ENCODE results near the gene FEM1B. TPM values are rescaled to one million over a fixed set of nuclear protein-coding genes. Genes with fewer than 3 reads are reported as not detected.

FEM1B gene
- total and polyA plus RNA-seq, 2 of the 8 experiments (the other 6 are each of a cell fraction or from before 2014, with no cell fraction given) = 36.1 to 83.8 TPM

GRCh38 chr15:68341760-68342725 lies 64.5 kb downstream of the FEM1B start:
- Histone ChIP-seq H3K9me3 (ENCODE audit: insufficient read depth in 2 of 2, low read depth in 1 of 2, low read length in 1 of 2) (no peaks in the 10 kb centered on the region), H4K8ac (ENCODE audit: extremely low read depth, insufficient read depth, low read length) (no peak overlapping the region), H2BK120ac (replicated peaks; ENCODE audit: low read depth, low read length) (no peak overlapping the region), H3K79me2 (ENCODE audit: control insufficient read depth in 1 of 2, insufficient read depth in 2 of 2, low read length in 2 of 2) (no peaks in the 10 kb centered on the region), H3K23ac (ENCODE audit: insufficient read length) (no peak overlapping the region), H2AK5ac (ENCODE audit: low read depth, low read length) (no peak overlapping the region), H4K5ac (ENCODE audit: insufficient read length, low read depth, low read length) (no peak overlapping the region), H2BK15ac (ENCODE audit: low read length) (no peak overlapping the region), H3K9ac (replicated peaks in 1 of 4; ENCODE audit: extremely low read depth in 1 of 4, low read depth in 3 of 4, low read length in 3 of 4) (no peak overlapping the region; a peak in 1 of 7 replicates), H3K56ac (replicated peaks; ENCODE audit: insufficient read length, low read depth, low read length) (no peak overlapping the region), H3K27ac (ENCODE audit: low read depth, low read length) (no peak overlapping the region), H4K91ac (replicated peaks; ENCODE audit: insufficient read length, low read length) (no peak overlapping the region), H2BK20ac (ENCODE audit: low read length) (no peak overlapping the region), H3K79me1 (ENCODE audit: low read depth, low read length) (no peaks in the 10 kb centered on the region), H3K4me2 (ENCODE audit: insufficient read depth in 1 of 2, low read depth in 2 of 2, low read length in 2 of 2) (no peak overlapping the region), H3K36me3 (ENCODE audit: control insufficient read depth in 2 of 4, insufficient read depth in 4 of 4, low read length in 3 of 4) (no peaks in the 10 kb centered on the region), H2BK5ac (ENCODE audit: low read depth, low read length) (no peak overlapping the region), H3K14ac (ENCODE audit: insufficient read length) (no peak overlapping the region), H3K23me2 (ENCODE audit: low read depth, low read length) (no peaks in the 10 kb centered on the region), H4K20me1 (replicated peaks in 1 of 2; ENCODE audit: control insufficient read depth in 1 of 2, insufficient read depth in 2 of 2, low read length in 2 of 2) (no peaks in the 10 kb centered on the region), H3K18ac (ENCODE audit: extremely low read depth, low read length) (no peak overlapping the region), H3K4ac (replicated peaks; ENCODE audit: insufficient read length, low read depth, low read length) (no peak overlapping the region), H3K4me3 (ENCODE audit: extremely low read depth in 1 of 4, insufficient read depth in 2 of 4, low read depth in 3 of 4, low read length in 4 of 4) (no peak overlapping the region), H3K27me3 (replicated peaks in 1 of 4; ENCODE audit: control insufficient read depth in 3 of 4, extremely low read depth in 1 of 4, insufficient read depth in 3 of 4, low read length in 3 of 4) (no peaks in the 10 kb centered on the region), H3K4me1 (replicated peaks in 1 of 4; ENCODE audit: control insufficient read depth in 3 of 4, insufficient read depth in 4 of 4, low read length in 3 of 4) (no peaks in the 10 kb centered on the region; a peak in 1 of 7 replicates), H2BK12ac (ENCODE audit: low read depth, low read length) (no peak overlapping the region), H2AFZ (ENCODE audit: low read length) (no peak overlapping the region)
- DNase-seq (ENCODE audit: low read depth in 1 of 2, low spot score in 2 of 2) (no peak), FAIRE-seq (no peak)
- 84% methylated on average over 17 of the region's 17 CpGs; no CpG with 5 or more reads in 1 of the 2 experiments for WGBS, 2 experiments (ENCODE audit: extremely low coverage in 1 of 2, insufficient coverage in 1 of 2, insufficient read length in 1 of 2, insufficient replicate concordance in 2 of 2, low coverage in 1 of 2, low lambda C conversion rate in 2 of 2, missing lambda C conversion rate in 1 of 2)
- CTCF ChIA-PET (ENCODE audit: partially characterized antibody) = interaction anchor here (0.6 to 5.6 kb wide), 11 partner anchors 8 to 350 kb away, joined by 3 to 28 read pairs (median 4); no protein-coding TSS in a partner anchor
- POLR2A ChIA-PET (ENCODE audit: partially characterized antibody) = interaction anchor here (1.1 kb wide), 1 partner anchor 118 kb away, joined by 3 read pairs; no protein-coding TSS in a partner anchor
- no peak for TF ChIP-seq SP4 (IDR thresholded peaks at IDR 0.05; ENCODE audit: low read length)
- TF ChIP-seq BACH1 (IDR thresholded peaks at IDR 0.05; ENCODE audit: low read length) = no peak
- TF ChIP-seq CTCF (IDR thresholded peaks at IDR 0.05; ENCODE audit: control extremely low read depth in 1 of 3, insufficient read depth in 1 of 3, low read depth in 1 of 3, low read length in 3 of 3) = no peak
- no peak for TF ChIP-seq SRF (IDR thresholded peaks at IDR 0.05; ENCODE audit: low read depth, low read length)
- no peak for TF ChIP-seq SP1 (IDR thresholded peaks at IDR 0.05; ENCODE audit: low read depth, low read length)
- TF ChIP-seq JUN (IDR thresholded peaks at IDR 0.05; ENCODE audit: low read depth, low read length) = no peak
- TF ChIP-seq SAP30 (IDR thresholded peaks at IDR 0.05; ENCODE audit: insufficient read depth, insufficient replicate concordance, low read length) = no peak
- no peak for TF ChIP-seq CEBPB (IDR thresholded peaks at IDR 0.05; ENCODE audit: low read depth, low read length)
- no peak for TF ChIP-seq SUZ12 (IDR thresholded peaks at IDR 0.05; ENCODE audit: low read length)
- no peak for TF ChIP-seq POU5F1 (IDR thresholded peaks at IDR 0.05; ENCODE audit: low read depth, low read length)

Data from H1 (cell line).